GM12878 (cell line): ENCODE results near the gene C4orf17. TPM values are rescaled to one million over a fixed set of nuclear protein-coding genes. Genes with fewer than 3 reads are reported as not detected.

ENCODE experiments used
- ATAC-seq: fragments of 200-7000 bp; cut with Tn5 transposase; 3 replicates; pipeline ENCODE4 v1.9.1; 2020; ENCODE audit warnings: mild to moderate bottlenecking, moderate library complexity
- BruUV-seq: library from RNA; stranded (reverse); fragments of 400-500 nt; replicated peaks from 2 replicates; lab custom pipeline; 2021; lab: Mats Ljungman, UMichigan
- CTCF ChIA-PET: fragments of 300-600 bp; sonication (Branson Sonifier 250); formaldehyde crosslinking; extraction: SDS; loops from one replicate; lab custom pipeline; 2021; ENCODE audit warnings: inconsistent platforms; lab: Yijun Ruan, JAX
- POLR2A ChIA-PET: fragments of 350-600 bp; formaldehyde crosslinking; extraction: SDS; loops from one replicate; lab custom pipeline; 2021; ENCODE audit warnings: inconsistent platforms; lab: Charles Lee
- RAD21 ChIA-PET: fragments of 300-600 bp; sonication (Branson Sonifier 250); formaldehyde crosslinking; loops from one replicate; lab custom pipeline; 2023; ENCODE audit warnings: antibody characterized with exemption; ENCODE audit not compliant: unreplicated experiment; lab: Charles Lee
- SMC1A ChIA-PET: fragments of 300-600 bp; sonication (Branson Sonifier 250); formaldehyde crosslinking; loops from one replicate; lab custom pipeline; 2023; ENCODE audit not compliant: unreplicated experiment, uncharacterized antibody; lab: Charles Lee
- DNase-seq: peaks from one replicate; pipeline ENCODE4 v3.0.0-alpha.2; 2011; ENCODE audit warnings: low read depth, low spot score
- FAIRE-seq: peaks from 3 replicates; lab custom pipeline; 2011; peaks lifted over from hg19 to GRCh38; lab: Jason Lieb, UNC
- H2AFZ ChIP-seq: 2 replicates; pipeline ENCODE4 v1.6.0; 2011; ENCODE audit warnings: low read depth, low read length, control low read depth; ENCODE audit not compliant: control insufficient read depth
- H3K27ac ChIP-seq: 2 replicates; pipeline ENCODE4 v1.5.1; 2011; ENCODE audit warnings: control low read depth; ENCODE audit not compliant: control insufficient read depth, insufficient read depth
- H3K27me3 ChIP-seq, 2 experiments: replicated peaks in 1 of 2; 2 replicates each; pipeline versions ENCODE4 v1.6.0 to v1.6.1; 2011; ENCODE audit warnings: low read length in 1 of 2; ENCODE audit not compliant: control insufficient read depth in 2 of 2, insufficient read depth in 2 of 2
- H3K36me3 ChIP-seq, 2 experiments: 2 replicates each; pipeline ENCODE4 v1.5.1; 2011; ENCODE audit warnings: low read length in 1 of 2; ENCODE audit not compliant: control insufficient read depth in 2 of 2, insufficient read depth in 2 of 2
- H3K4me1 ChIP-seq: 2 replicates; pipeline ENCODE4 v1.6.1; 2011; ENCODE audit warnings: mild to moderate bottlenecking, low read length, moderate library complexity, mixed read lengths; ENCODE audit not compliant: control insufficient read depth, insufficient read depth
- H3K4me2 ChIP-seq: 2 replicates; pipeline ENCODE4 v1.6.0; 2011; ENCODE audit warnings: control low read depth; ENCODE audit not compliant: control insufficient read depth, insufficient read depth
- H3K4me3 ChIP-seq: fragments of 200-600 bp; sonication (generic); 2 replicates; pipeline ENCODE4 v1.5.1; 2016
- H3K79me2 ChIP-seq: 2 replicates; pipeline ENCODE4 v1.6.0; 2011; ENCODE audit warnings: low read length; ENCODE audit not compliant: control insufficient read depth, insufficient read depth
- H3K9ac ChIP-seq: 2 replicates; pipeline ENCODE4 v1.8.0; 2011; ENCODE audit warnings: low read length, control low read depth, mixed read lengths; ENCODE audit not compliant: control insufficient read depth, insufficient read depth
- H3K9me3 ChIP-seq: replicated peaks from 3 replicates; pipeline ENCODE4 v1.5.1; 2011; ENCODE audit warnings: mild to moderate bottlenecking, low read length; ENCODE audit not compliant: control insufficient read depth, insufficient read depth
- H4K20me1 ChIP-seq: 2 replicates; pipeline ENCODE4 v1.6.0; 2011; ENCODE audit not compliant: control insufficient read depth, insufficient read depth
- ASH2L ChIP-seq: fragments of 300-600, 200-600 bp; sonication (generic); IDR thresholded peaks from 2 replicates; pipeline ENCODE4 v1.6.1; 2017; ENCODE audit warnings: low read depth, mild to moderate bottlenecking, borderline replicate concordance
- BRCA1 ChIP-seq: IDR thresholded peaks from 2 replicates; pipeline ENCODE4 v1.6.1; 2011; ENCODE audit warnings: low read depth, low read length, improper control_type of control experiment
- CHD4 ChIP-seq: fragments of 200-600 bp; sonication (generic); IDR thresholded peaks from 2 replicates; pipeline ENCODE4 v1.6.1; 2016; ENCODE audit warnings: mild to moderate bottlenecking
- EP300 ChIP-seq, 2 experiments: fragments of 150-350 bp in 1 of 2; IDR thresholded peaks; 2 replicates each; pipeline ENCODE4 v1.6.1; 2011 to 2012; ENCODE audit warnings: low read depth in 2 of 2, low read length in 2 of 2, borderline replicate concordance in 1 of 2, improper control_type of control experiment in 1 of 2, inconsistent platforms in 1 of 2; ENCODE audit not compliant: control insufficient read depth in 1 of 2
- FOXK2 ChIP-seq: fragments of 450-650 bp; IDR thresholded peaks from 2 replicates; pipeline ENCODE4 v1.6.1; 2017; ENCODE audit warnings: mild to moderate bottlenecking, moderate library complexity
- HDAC2 ChIP-seq: fragments of 200-600 bp; sonication (generic); IDR thresholded peaks from 2 replicates; pipeline ENCODE4 v1.6.1; 2017
- LARP7 ChIP-seq: fragments of 450-650 bp; IDR thresholded peaks from 2 replicates; pipeline ENCODE4 v1.6.1; 2017; ENCODE audit warnings: mild to moderate bottlenecking
- MEF2A ChIP-seq: IDR thresholded peaks from 2 replicates; pipeline ENCODE4 v1.6.1; 2011; ENCODE audit warnings: low read depth, mild to moderate bottlenecking, low read length, moderate library complexity; ENCODE audit not compliant: insufficient read depth
- MTA3 ChIP-seq: IDR thresholded peaks from 2 replicates; pipeline ENCODE4 v1.6.1; 2012; ENCODE audit warnings: low read length, inconsistent platforms, borderline replicate concordance
- NFXL1 ChIP-seq: fragments of 450-650 bp; IDR thresholded peaks from 2 replicates; pipeline ENCODE4 v1.6.1; 2017; ENCODE audit warnings: antibody characterized with exemption, mild to moderate bottlenecking, borderline replicate concordance
- PBX3 ChIP-seq: IDR thresholded peaks from 2 replicates; pipeline ENCODE4 v1.6.1; 2011; ENCODE audit warnings: mild to moderate bottlenecking, low read depth, low read length, moderate library complexity; ENCODE audit not compliant: insufficient replicate concordance
- POLR2A ChIP-seq: IDR thresholded peaks from 2 replicates; pipeline ENCODE4 v1.6.1; 2011; ENCODE audit warnings: low read depth, mild to moderate bottlenecking, low read length
- RBBP5 ChIP-seq: fragments of 200-600 bp; sonication (generic); conservative IDR thresholded peaks from 2 replicates; pipeline ENCODE4 v1.6.1; 2016
- RCOR1 ChIP-seq: conservative IDR thresholded peaks from 2 replicates; pipeline ENCODE4 v1.6.1; 2012; ENCODE audit warnings: low read depth, low read length, improper control_type of control experiment
- SRF ChIP-seq, 2 experiments: IDR thresholded peaks; 2 replicates each; pipeline ENCODE4 v1.6.1; 2011; ENCODE audit warnings: low read depth in 2 of 2, low read length in 2 of 2, mild to moderate bottlenecking in 1 of 2, moderate library complexity in 1 of 2
- ZBTB4 ChIP-seq: fragments of 450-650 bp; formaldehyde crosslinking; IDR thresholded peaks from 2 replicates; pipeline ENCODE4 v1.4.0; 2022; ENCODE audit warnings: mild to moderate bottlenecking, moderate library complexity
- ZBTB40 ChIP-seq: fragments of 450-650 bp; IDR thresholded peaks from 2 replicates; pipeline ENCODE4 v1.6.1; 2016; ENCODE audit warnings: mild to moderate bottlenecking, moderate library complexity, borderline replicate concordance
- ZNF274 ChIP-seq: IDR thresholded peaks from one replicate; pipeline ENCODE4 v1.8.0; 2011; ENCODE audit not compliant: insufficient read length, insufficient read depth
- WGBS: methylation state at CpG from one replicate; pipeline ENCODE4 v1.1.6; 2016; ENCODE audit warnings: low lambda C conversion rate; ENCODE audit not compliant: insufficient replicate concordance, insufficient coverage; ENCODE audit errors: missing lambda C conversion rate; 5-methylcytosine and 5-hydroxymethylcytosine counted together
- in situ Hi-C: fragments of 300-500 bp; cut with MboI; formaldehyde crosslinking; loops from 9 replicates; pipeline ENCODE4 v1.14.3; 2018; ENCODE audit warnings: mixed read lengths
- intact Hi-C: fragments of 100-400 bp; cut with micrococcal nuclease; formaldehyde crosslinking; loops from one replicate; pipeline ENCODE4 v1.14.2; 2022; ENCODE audit not compliant: unreplicated experiment
- polyA plus RNA-seq, 11 experiments: library from polyadenylated mRNA; depleted of rRNA in 4 of 11; unstranded in 6 of 11; stranded (reverse) in 5 of 11; fragments of >200 nt; fragmentation: Nextera tagmentation in 4 of 11; fragmentation: Illumina TruSeq in 1 of 11; extraction: Ambion mirVana in 4 of 11; extraction: Trizol in 1 of 11; gene quantifications; 1 replicate in 1 of 11; 2 replicates in 10 of 11; pipeline versions ENCODE4 v1.2.1 to v1.2.3, GENCODE V29; 2011 to 2016; ENCODE audit warnings: inconsistent platforms in 2 of 11, missing spikeins in 2 of 11, low read depth in 1 of 11
- total RNA-seq, 4 experiments: library from RNA; depleted of rRNA in 3 of 4; stranded (reverse); fragments of >200 nt in 3 of 4; fragmentation: Illumina TruSeq in 1 of 4; extraction: Trizol in 1 of 4; gene quantifications; 2 replicates each; pipeline versions ENCODE4 v1.2.1 to v1.2.3, GENCODE V29; 2013 to 2021

C4orf17 gene
- total and polyA plus RNA-seq, 10 of the 15 experiments (the other 5 are each of a cell fraction or from before 2014, with no cell fraction given) = not detected

- TF ChIP-seq POLR2A (no peak), SRF (IDR thresholded peaks at IDR 0.05; ENCODE audit: low read depth in 2 of 2, low read length in 2 of 2) (no peak), ZNF274 (no peak), HDAC2 (no peak), ZBTB40 (no peak), ASH2L (no peak), CHD4 (no peak), LARP7 (no peak)
These were observed 75.5 kb downstream of the C4orf17 start (continued) for GRCh38 chr4:99586322-99586721.

- H3K9me3 ChIP-seq = no peaks in the 10 kb centered on the region
- H3K4me2 ChIP-seq = no peak overlapping the region
- POLR2A ChIA-PET = no interaction called here
- H4K20me1 ChIP-seq = no peaks in the 10 kb centered on the region
- H3K79me2 ChIP-seq = no peaks in the 10 kb centered on the region
- H2AFZ ChIP-seq = no peak overlapping the region
- intact Hi-C loops = no loop called here
- 0% methylated on average over 1 of the region's 1 CpG for WGBS
- FAIRE-seq (no peak), ATAC-seq (no peak), DNase-seq (no peak)
- H3K9ac ChIP-seq = no peak overlapping the region
- CTCF ChIA-PET = no interaction called here
- SMC1A ChIA-PET = no interaction called here
- RAD21 ChIA-PET = no interaction called here
- in situ Hi-C loops = no loop called here
- H3K27me3 ChIP-seq = no peaks in the 10 kb centered on the region
- H3K4me3 ChIP-seq = no peak overlapping the region
- H3K27ac ChIP-seq = no peak overlapping the region
- H3K4me1 ChIP-seq = no peaks in the 10 kb centered on the region
- H3K36me3 ChIP-seq = no peaks in the 10 kb centered on the region
- no TSS peak for BruUV-seq
- TF ChIP-seq FOXK2 (no peak), ZBTB4 (CRISPR knock-in tag) (no peak), NFXL1 (no peak), RCOR1 (no peak), RBBP5 (no peak), PBX3 (no peak), BRCA1 (no peak), MTA3 (no peak), EP300 (IDR thresholded peaks at IDR 0.05; ENCODE audit: borderline replicate concordance in 1 of 2, control insufficient read depth in 1 of 2, low read depth in 2 of 2, low read length in 2 of 2) (no peak), MEF2A (no peak)
These were observed 76.0 kb downstream of the C4orf17 start for GRCh38 chr4:99586797-99587196.
